ENCODE data around the gene TRIM50. TPM values are rescaled to one million over a fixed set of nuclear protein-coding genes. Genes with fewer than 3 reads are reported as not detected.
A peak's percentile ranks its signal among the peaks of the same experiment; 100 is the strongest.

Gene TRIM50
- total and polyA plus RNA-seq, 9 of the 15 experiments (the other 6 are each of a cell fraction or from before 2014, with no cell fraction given), result not detected

DNA sequence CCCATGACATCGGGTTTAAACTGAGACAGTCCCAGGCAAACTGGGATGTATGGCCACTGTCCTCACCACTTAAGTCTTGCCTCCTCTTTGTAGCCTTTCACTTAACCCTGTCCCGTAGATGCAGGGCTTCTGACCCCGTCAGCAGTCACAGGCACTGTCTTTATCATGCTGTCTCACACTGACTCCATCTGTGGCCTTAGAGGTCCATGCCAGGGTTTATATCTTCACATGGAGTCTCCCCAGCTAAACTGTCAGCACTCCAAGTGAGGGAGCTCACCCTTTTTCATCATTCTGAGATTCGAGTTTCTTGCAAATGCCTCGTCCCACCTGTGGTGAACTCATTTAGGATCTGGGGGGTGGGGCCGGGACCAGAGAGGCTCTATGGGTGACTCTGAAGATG is 2.9 kb upstream of the TRIM50 start:
- no peaks in the 10 kb centered on the region for H3K9me1 ChIP-seq (ENCODE audit: control insufficient read depth, insufficient read depth, low read length)
- FAIRE-seq, result no peak
- H3K79me2 ChIP-seq (ENCODE audit: control insufficient read depth, insufficient read depth, low read length), result no peaks in the 10 kb centered on the region
- H3K27ac ChIP-seq (ENCODE audit: extremely low read depth, low read depth, low read length), result no peak overlapping the region
- in situ Hi-C loops (cut with MboI), result loop anchor here (10.0 kb wide), 1 partner anchor 404 kb away; the partner anchor contains the start of gene ABHD11
- no peak overlapping the region for H3K9ac ChIP-seq (ENCODE audit: insufficient read depth in 1 of 2, low read depth in 2 of 2, low read length in 2 of 2)
- no peaks in the 10 kb centered on the region for H3K36me3 ChIP-seq (ENCODE audit: control insufficient read depth, insufficient read depth, low read length)
- H3K4me3 ChIP-seq, result no peak overlapping the region
- intact Hi-C loops (cut with micrococcal nuclease), result loop anchor here (10.0 kb wide), 1 partner anchor 404 kb away; the partner anchor contains the start of gene ABHD11
- no peak overlapping the region for H3K4me2 ChIP-seq (ENCODE audit: insufficient read depth, low read length)
- 1% methylated on average over 6 of the region's 6 CpGs for WGBS (ENCODE audit: insufficient coverage, low coverage, missing lambda C conversion rate)
- H3K4me1 ChIP-seq (replicated peaks in 1 of 2; ENCODE audit: control insufficient read depth in 2 of 2, insufficient read depth in 2 of 2, low read length in 2 of 2), result no peaks in the 10 kb centered on the region
- ChIA-PET CTCF (ENCODE audit: low intra/inter-chr PET ratio) (no interaction called here), POLR2A (no interaction called here)
- H2AFZ ChIP-seq (ENCODE audit: low read depth, low read length), result no peak overlapping the region
- peaks cover 5% of the 10 kb centered on the region; the same call in 1 of the 2 replicates for H4K20me1 ChIP-seq (replicated peaks; ENCODE audit: control insufficient read depth, insufficient read depth, low read length)
- H3K9me3 ChIP-seq (replicated peaks; ENCODE audit: control insufficient read depth, insufficient read depth, low read depth, low read length), result no peaks in the 10 kb centered on the region
- DNase-seq (ENCODE audit: extremely low read depth in 1 of 4, low spot score in 3 of 4), result no peak
- no TSS peak for BruUV-seq (replicated peaks)
- ATAC-seq, result peak; percentile 42; the same call in 2 of the 3 replicates
- H3K27me3 ChIP-seq (ENCODE audit: control insufficient read depth in 2 of 2, insufficient read depth in 2 of 2, low read length in 2 of 2), result peaks cover 51 to 60% of the 10 kb centered on the region in 2 experiments
- TF ChIP-seq, protein P1, sequence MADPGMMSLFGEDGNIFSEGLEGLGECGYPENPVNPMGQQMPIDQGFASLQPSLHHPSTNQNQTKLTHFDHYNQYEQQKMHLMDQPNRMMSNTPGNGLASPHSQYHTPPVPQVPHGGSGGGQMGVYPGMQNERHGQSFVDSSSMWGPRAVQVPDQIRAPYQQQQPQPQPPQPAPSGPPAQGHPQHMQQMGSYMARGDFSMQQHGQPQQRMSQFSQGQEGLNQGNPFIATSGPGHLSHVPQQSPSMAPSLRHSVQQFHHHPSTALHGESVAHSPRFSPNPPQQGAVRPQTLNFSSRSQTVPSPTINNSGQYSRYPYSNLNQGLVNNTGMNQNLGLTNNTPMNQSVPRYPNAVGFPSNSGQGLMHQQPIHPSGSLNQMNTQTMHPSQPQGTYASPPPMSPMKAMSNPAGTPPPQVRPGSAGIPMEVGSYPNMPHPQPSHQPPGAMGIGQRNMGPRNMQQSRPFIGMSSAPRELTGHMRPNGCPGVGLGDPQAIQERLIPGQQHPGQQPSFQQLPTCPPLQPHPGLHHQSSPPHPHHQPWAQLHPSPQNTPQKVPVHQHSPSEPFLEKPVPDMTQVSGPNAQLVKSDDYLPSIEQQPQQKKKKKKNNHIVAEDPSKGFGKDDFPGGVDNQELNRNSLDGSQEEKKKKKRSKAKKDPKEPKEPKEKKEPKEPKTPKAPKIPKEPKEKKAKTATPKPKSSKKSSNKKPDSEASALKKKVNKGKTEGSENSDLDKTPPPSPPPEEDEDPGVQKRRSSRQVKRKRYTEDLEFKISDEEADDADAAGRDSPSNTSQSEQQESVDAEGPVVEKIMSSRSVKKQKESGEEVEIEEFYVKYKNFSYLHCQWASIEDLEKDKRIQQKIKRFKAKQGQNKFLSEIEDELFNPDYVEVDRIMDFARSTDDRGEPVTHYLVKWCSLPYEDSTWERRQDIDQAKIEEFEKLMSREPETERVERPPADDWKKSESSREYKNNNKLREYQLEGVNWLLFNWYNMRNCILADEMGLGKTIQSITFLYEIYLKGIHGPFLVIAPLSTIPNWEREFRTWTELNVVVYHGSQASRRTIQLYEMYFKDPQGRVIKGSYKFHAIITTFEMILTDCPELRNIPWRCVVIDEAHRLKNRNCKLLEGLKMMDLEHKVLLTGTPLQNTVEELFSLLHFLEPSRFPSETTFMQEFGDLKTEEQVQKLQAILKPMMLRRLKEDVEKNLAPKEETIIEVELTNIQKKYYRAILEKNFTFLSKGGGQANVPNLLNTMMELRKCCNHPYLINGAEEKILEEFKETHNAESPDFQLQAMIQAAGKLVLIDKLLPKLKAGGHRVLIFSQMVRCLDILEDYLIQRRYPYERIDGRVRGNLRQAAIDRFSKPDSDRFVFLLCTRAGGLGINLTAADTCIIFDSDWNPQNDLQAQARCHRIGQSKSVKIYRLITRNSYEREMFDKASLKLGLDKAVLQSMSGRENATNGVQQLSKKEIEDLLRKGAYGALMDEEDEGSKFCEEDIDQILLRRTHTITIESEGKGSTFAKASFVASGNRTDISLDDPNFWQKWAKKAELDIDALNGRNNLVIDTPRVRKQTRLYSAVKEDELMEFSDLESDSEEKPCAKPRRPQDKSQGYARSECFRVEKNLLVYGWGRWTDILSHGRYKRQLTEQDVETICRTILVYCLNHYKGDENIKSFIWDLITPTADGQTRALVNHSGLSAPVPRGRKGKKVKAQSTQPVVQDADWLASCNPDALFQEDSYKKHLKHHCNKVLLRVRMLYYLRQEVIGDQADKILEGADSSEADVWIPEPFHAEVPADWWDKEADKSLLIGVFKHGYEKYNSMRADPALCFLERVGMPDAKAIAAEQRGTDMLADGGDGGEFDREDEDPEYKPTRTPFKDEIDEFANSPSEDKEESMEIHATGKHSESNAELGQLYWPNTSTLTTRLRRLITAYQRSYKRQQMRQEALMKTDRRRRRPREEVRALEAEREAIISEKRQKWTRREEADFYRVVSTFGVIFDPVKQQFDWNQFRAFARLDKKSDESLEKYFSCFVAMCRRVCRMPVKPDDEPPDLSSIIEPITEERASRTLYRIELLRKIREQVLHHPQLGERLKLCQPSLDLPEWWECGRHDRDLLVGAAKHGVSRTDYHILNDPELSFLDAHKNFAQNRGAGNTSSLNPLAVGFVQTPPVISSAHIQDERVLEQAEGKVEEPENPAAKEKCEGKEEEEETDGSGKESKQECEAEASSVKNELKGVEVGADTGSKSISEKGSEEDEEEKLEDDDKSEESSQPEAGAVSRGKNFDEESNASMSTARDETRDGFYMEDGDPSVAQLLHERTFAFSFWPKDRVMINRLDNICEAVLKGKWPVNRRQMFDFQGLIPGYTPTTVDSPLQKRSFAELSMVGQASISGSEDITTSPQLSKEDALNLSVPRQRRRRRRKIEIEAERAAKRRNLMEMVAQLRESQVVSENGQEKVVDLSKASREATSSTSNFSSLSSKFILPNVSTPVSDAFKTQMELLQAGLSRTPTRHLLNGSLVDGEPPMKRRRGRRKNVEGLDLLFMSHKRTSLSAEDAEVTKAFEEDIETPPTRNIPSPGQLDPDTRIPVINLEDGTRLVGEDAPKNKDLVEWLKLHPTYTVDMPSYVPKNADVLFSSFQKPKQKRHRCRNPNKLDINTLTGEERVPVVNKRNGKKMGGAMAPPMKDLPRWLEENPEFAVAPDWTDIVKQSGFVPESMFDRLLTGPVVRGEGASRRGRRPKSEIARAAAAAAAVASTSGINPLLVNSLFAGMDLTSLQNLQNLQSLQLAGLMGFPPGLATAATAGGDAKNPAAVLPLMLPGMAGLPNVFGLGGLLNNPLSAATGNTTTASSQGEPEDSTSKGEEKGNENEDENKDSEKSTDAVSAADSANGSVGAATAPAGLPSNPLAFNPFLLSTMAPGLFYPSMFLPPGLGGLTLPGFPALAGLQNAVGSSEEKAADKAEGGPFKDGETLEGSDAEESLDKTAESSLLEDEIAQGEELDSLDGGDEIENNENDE (IDR thresholded peaks at IDR 0.05; ENCODE audit: low read depth, low read length), result no peak
- TF ChIP-seq, protein P2, sequence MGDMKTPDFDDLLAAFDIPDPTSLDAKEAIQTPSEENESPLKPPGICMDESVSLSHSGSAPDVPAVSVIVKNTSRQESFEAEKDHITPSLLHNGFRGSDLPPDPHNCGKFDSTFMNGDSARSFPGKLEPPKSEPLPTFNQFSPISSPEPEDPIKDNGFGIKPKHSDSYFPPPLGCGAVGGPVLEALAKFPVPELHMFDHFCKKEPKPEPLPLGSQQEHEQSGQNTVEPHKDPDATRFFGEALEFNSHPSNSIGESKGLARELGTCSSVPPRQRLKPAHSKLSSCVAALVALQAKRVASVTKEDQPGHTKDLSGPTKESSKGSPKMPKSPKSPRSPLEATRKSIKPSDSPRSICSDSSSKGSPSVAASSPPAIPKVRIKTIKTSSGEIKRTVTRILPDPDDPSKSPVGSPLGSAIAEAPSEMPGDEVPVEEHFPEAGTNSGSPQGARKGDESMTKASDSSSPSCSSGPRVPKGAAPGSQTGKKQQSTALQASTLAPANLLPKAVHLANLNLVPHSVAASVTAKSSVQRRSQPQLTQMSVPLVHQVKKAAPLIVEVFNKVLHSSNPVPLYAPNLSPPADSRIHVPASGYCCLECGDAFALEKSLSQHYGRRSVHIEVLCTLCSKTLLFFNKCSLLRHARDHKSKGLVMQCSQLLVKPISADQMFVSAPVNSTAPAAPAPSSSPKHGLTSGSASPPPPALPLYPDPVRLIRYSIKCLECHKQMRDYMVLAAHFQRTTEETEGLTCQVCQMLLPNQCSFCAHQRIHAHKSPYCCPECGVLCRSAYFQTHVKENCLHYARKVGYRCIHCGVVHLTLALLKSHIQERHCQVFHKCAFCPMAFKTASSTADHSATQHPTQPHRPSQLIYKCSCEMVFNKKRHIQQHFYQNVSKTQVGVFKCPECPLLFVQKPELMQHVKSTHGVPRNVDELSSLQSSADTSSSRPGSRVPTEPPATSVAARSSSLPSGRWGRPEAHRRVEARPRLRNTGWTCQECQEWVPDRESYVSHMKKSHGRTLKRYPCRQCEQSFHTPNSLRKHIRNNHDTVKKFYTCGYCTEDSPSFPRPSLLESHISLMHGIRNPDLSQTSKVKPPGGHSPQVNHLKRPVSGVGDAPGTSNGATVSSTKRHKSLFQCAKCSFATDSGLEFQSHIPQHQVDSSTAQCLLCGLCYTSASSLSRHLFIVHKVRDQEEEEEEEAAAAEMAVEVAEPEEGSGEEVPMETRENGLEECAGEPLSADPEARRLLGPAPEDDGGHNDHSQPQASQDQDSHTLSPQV (IDR thresholded peaks at IDR 0.05), result no peak
